GM12878 (cell line): ENCODE data around the gene ATP1A1.

Experiments
- BRCA1 ChIP-seq: IDR thresholded peaks from 2 replicates; pipeline ENCODE4 v1.6.1; 2011; ENCODE audit warnings: low read depth, low read length, improper control_type of control experiment
- EZH2 ChIP-seq: IDR thresholded peaks from 2 replicates; pipeline ENCODE4 v1.6.1; 2012; ENCODE audit warnings: low read depth, mild to moderate bottlenecking, control low read depth, inconsistent platforms, low read length, borderline replicate concordance; ENCODE audit not compliant: control insufficient read depth
- HCFC1 ChIP-seq: fragments of 150-350 bp; IDR thresholded peaks from 2 replicates; pipeline ENCODE4 v1.6.1; 2014; ENCODE audit warnings: low read length
- POLR2A ChIP-seq: IDR thresholded peaks from 2 replicates; pipeline ENCODE4 v1.6.1; 2011; ENCODE audit warnings: low read depth, mild to moderate bottlenecking, low read length
- POLR2AphosphoS5 ChIP-seq: IDR thresholded peaks from 2 replicates; pipeline ENCODE4 v1.6.1; 2011; ENCODE audit warnings: mild to moderate bottlenecking, low read length, inconsistent platforms
- RCOR1 ChIP-seq: conservative IDR thresholded peaks from 2 replicates; pipeline ENCODE4 v1.6.1; 2012; ENCODE audit warnings: low read depth, low read length, improper control_type of control experiment
- YY1 ChIP-seq: IDR thresholded peaks from 2 replicates; pipeline ENCODE4 v1.6.1; 2011; ENCODE audit warnings: low read depth, mild to moderate bottlenecking, low read length
- TF ChIP-seq, protein P1 (sequence below), 3 experiments: IDR thresholded peaks in 2 of 3; conservative IDR thresholded peaks in 1 of 3; 2 replicates each; pipeline ENCODE4 v1.5.1; 2011; ENCODE audit warnings: low read depth in 3 of 3, low read length in 3 of 3, mild to moderate bottlenecking in 3 of 3, control low read depth in 2 of 3, moderate library complexity in 2 of 3, inconsistent platforms in 1 of 3, mixed read lengths in 1 of 3; ENCODE audit not compliant: control insufficient read depth in 2 of 3, insufficient read depth in 1 of 3; ENCODE audit errors: extremely low read depth in 1 of 3

DNA sequence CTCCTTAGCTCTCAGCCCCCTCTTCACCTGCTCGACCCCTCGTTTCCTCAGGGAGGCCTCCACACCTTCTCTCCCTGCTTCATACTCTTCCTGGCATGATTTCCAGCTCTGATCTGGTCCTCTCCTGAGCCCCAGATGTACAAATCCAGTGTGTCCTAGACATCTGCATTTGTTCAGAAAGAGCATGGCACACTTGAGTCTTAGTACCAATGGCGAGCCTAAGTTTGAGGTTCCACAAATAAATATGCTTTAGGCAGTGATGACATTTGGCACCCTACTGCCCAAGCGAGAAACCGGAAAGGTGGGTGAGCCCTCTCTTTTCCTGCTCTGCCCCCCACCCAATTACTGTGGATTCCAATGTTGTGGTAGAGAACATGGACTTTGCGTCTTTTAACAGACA is 34.0 kb downstream of the ATP1A1 start:
- TF ChIP-seq YY1 (no peak), HCFC1 (no peak), POLR2A (no peak; the same call in 1 of the 2 replicates), RCOR1 (no peak), POLR2AphosphoS5 (no peak), BRCA1 (no peak), EZH2 (no peak)
- TF ChIP-seq, protein P1, sequence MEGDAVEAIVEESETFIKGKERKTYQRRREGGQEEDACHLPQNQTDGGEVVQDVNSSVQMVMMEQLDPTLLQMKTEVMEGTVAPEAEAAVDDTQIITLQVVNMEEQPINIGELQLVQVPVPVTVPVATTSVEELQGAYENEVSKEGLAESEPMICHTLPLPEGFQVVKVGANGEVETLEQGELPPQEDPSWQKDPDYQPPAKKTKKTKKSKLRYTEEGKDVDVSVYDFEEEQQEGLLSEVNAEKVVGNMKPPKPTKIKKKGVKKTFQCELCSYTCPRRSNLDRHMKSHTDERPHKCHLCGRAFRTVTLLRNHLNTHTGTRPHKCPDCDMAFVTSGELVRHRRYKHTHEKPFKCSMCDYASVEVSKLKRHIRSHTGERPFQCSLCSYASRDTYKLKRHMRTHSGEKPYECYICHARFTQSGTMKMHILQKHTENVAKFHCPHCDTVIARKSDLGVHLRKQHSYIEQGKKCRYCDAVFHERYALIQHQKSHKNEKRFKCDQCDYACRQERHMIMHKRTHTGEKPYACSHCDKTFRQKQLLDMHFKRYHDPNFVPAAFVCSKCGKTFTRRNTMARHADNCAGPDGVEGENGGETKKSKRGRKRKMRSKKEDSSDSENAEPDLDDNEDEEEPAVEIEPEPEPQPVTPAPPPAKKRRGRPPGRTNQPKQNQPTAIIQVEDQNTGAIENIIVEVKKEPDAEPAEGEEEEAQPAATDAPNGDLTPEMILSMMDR (IDR thresholded peaks at IDR 0.05 in 2 of 3, conservative IDR thresholded peaks at IDR 0.05 in 1 of 3; ENCODE audit: control insufficient read depth in 2 of 3, extremely low read depth in 1 of 3, insufficient read depth in 1 of 3, low read depth in 3 of 3, low read length in 3 of 3) = no peak
